Stimulated activated CD8-positive, alpha-beta memory T cell treated with anti-CD3 and anti-CD28 coated beads, Interleukin-15, amount 100 ng/mL, for 24 hours (primary cell): ENCODE results near the gene SDK1.
A peak's percentile ranks its signal among the peaks of the same experiment; 100 is the strongest.
"Not testable (repeated sequence)": the region's sequence is repeated elsewhere in the genome, so short reads cannot be mapped to it uniquely, and the experiment has no call there.

Source experiments
- DNase-seq: peaks from one replicate; pipeline ENCODE4 v3.0.0-alpha.2; 2020; ENCODE audit warnings: low read depth

The SDK1 gene

GRCh38 chr7:3655635-3656034 is 354.6 kb downstream of the SDK1 start:
- DNase-seq = no peak

DNA sequence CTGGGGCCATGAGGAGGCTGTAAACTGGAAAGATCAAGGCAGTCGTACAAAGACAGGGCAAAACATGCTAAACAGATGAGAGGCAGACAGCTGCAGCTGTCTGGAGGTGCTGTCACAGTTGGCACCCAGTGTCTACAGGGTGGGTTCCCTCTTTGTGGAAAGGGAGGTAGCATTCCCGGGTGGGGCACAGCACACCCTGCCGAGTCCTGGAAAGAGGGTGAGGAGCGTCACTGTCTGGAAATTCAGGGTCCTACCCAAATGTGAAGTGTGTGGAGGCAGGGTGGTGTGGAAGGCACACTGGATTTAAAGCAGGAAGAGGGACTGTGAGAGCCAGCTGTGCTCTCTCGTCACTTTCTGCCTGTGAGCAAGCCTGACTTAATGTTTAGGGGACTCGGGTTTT is 356.2 kb downstream of the SDK1 start:
- no peak for DNase-seq

- DNase-seq = no peak
Measured at GRCh38 chr7:3668743-3669142, 367.7 kb downstream of the SDK1 start.

DNA sequence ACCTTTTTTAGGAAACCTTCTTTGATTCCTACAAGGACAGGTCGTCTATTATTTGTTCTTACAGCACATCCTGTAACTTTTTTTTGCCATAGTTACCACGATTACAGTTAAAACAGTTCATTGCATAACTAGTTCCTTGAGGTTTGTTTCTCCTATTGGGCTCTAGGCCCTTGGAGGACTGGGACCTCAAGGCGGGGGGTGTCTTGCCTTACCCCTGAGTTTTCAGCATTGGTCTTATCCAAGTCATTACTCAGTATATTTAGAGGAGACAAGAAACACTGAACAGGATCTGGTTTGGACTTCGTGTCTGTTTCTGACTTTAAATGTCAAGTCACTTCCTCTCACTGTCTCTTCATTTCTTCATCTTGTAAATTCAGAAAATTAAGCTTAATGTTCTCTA is 369.8 kb downstream of the SDK1 start:
- no peak for DNase-seq

GRCh38 chr7:3673524-3673923 is 372.5 kb downstream of the SDK1 start:
- peak; percentile 10 for DNase-seq

DNA sequence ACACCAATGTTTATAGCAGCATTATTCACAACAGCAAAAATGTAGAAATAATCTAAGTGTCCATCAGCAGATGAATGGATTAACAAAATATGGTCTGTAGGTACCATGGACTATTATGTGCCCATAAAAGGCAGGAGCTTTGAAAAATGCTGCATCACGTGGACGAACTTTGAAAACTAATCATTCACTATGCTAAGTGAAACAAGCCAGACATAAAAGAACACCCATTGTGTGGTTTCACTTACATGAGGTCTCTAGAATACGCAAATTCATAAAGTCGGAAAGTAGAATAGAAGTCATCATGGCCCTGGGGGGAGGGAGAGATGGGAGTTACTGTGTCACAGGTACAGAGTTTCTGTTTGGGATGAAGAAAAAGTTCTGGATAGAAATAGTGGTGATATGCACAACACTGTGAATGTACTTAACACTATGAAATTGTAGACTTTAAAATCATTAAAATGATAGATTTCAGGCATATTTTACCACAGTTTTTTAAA is 377.3 kb downstream of the SDK1 start:
- DNase-seq = no peak

- no peak for DNase-seq
Measured at GRCh38 chr7:3682028-3682710, 381.1 kb downstream of the SDK1 start.

DNA sequence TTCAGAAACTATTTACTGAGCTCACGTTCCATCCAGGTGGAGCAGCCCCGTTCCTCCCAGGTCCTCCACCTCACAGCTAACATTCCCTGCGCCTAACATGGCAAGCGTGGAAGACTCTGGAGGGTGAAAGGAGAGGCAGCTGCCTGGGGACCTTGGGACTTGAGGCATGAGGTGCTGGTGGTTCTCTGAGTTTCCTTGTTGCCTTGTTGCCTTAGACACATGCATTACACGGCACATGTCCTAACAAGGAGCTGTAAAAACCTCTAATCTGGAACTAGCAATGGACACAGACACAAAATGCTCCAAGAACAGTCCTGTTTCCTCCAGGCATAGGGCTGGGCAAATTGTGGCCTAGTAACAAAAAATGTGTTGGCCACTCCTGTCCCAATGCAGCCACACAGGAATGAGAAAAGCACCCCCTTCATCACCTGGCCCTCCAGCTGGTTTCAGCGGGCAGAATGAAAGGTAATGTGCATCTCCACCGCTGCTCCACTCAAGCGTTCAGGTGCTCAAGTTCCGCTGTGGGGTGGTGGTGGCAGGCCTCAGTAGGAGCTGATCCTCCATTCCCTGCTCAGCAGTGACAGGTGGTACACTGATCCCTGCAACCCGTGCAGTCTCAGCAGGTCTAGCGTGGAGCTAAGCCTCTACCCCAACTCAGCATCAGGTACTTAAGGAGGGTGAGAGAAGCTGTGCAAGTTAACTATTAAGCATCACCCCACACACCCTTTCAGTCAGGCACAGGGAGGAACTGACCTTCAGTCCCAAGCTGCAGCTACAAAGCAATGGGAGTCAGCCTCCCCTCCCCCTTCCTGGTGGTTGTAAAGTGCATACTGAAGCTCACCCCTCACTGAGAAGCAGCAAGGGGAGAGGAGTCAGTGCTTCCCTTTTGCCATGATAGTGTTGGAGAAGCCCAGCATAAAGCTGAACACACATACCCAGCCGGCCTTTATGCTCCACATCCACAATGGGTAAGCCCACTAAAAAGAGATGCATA is 382.8 kb downstream of the SDK1 start:
- DNase-seq = no peak

DNA sequence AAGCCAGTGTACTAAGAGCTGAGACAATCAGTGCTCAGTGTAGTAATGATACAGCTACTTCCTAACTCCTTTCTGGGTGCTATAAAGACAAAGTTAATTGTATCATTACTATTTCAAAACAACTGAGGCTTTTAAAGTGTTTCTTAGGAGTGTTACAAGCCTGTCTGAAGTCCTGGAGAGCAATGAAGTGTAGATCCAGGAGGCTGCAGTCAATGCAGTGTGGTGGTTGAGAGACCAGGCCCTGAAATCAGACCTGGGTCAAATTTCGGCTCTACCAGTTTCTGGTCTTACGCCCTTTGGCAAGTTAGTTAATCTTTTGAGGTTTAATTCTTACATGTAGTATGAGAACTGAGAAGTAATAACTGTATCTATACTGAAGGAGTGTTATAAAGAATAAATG is 387.0 kb downstream of the SDK1 start:
- no peak for DNase-seq

GRCh38 chr7:3688842-3689241 is 387.8 kb downstream of the SDK1 start:
- no peak for DNase-seq

DNA sequence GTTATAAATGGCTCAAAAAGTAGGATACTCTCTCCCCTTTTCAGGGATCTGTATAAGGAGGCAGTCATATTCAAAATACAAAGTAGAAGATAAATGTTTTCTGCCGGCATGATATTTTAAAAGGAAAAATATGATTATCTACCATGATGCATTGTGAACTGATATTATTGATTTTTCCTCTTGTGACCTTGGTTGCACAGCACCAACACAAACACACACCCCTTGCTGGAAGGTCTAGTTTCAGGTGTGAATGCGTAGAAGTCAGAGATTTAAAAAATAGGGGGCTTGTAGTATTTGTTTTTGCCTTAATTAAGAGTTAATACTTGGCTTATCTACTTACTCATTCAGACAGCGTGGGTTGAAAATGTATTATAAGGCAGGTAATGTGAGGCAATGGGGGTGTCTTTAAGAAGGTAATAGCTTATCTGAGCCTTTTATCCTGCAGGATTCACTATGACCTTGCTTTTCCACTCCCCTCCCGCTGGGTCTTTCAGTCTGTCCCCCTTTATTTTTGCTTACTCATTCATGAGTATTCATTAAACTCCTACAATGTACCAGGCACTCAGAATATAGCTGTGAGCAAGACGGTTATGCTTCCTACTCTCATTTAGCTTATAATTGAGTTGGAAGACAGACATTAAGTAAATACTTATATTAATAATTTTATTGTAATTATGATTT is 390.6 kb downstream of the SDK1 start:
- DNase-seq = no peak

DNA sequence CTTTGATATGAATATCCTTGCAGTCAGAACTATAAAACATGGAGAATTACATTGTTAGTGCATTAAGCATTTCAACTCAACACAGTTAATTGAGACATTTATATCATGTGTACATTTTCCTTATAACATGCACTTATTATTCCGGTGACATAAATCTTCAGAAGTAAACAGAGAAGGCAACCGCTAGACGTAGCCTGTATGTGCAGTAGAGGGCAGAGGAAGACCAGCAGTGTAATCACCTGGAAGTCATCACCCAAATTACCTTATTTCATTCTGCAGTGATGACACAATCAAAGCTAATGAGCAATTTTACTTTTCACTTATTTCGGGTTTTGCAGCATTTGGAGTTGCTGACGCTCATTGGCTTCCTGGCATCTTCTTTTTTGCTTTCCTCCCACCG is 394.6 kb downstream of the SDK1 start:
- no peak for DNase-seq

DNA sequence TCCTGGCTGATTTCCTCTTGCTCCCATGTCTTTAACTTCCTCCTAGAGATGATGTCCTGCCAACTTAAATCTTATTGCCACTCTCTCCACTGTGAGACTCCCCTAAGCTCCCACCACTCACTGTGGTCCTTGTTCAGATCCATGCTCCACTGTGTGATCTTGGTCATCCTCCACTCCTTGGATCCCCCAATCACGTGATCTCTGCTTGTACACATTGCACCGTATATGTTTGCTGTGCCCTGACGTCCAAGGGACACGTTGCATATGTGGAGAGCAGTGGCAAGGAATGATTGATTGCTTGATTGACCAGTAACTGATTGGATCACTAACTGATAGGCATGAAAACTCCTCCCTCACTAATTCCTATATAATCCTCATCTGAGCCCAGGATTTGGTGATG is 395.1 kb downstream of the SDK1 start:
- DNase-seq = no peak

- DNase-seq = no peak
Measured at GRCh38 chr7:3697472-3697871, 396.4 kb downstream of the SDK1 start.

GRCh38 chr7:3705258-3705657 is 404.2 kb downstream of the SDK1 start:
- DNase-seq = no peak

GRCh38 chr7:3706091-3706490 is 405.0 kb downstream of the SDK1 start:
- DNase-seq = not testable (repeated sequence)

GRCh38 chr7:3710122-3710521 is 409.1 kb downstream of the SDK1 start:
- DNase-seq = no peak

GRCh38 chr7:3710531-3710930 is 409.5 kb downstream of the SDK1 start:
- DNase-seq = no peak

GRCh38 chr7:3712841-3713240 is 411.8 kb downstream of the SDK1 start:
- no peak for DNase-seq

GRCh38 chr7:3721422-3721821 is 420.4 kb downstream of the SDK1 start:
- no peak for DNase-seq

DNA sequence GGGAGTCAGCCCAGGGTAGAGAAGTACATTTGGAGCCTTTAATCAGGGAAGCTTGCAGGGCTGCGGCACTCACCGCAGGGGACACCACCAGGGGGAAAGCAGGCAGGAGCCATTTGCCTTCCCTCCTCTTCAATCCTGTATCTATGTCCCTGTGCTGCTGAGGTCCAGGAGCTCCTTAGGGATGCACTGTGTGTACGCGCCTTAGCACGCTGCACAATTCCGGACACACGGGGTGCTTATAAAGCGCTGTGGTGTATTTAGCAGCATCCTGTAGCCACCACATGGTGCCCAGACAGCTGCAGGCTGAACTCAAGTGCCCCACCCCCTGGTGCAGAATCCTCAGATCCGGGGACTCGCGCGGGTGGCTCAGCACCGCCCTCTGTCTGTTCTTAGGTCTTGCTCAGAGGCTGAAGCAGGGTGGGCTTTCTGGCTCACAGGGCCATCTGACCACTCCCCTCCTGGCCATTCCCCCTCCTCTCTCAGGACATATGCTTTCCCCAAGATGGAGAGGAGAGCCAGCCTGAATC is 421.4 kb downstream of the SDK1 start:
- DNase-seq = no peak
